HEK293T (cell line): ENCODE measurements around the gene LRIG3.

ENCODE experiments used
- CTCF ChIA-PET: fragments of 350-600 bp; formaldehyde crosslinking; extraction: SDS; loops from one replicate; lab custom pipeline; 2021; ENCODE audit warnings: antibody characterized with exemption, inconsistent platforms; lab: Yijun Ruan, JAX
- POLR2A ChIA-PET: fragments of 350-600 bp; formaldehyde crosslinking; extraction: SDS; loops from one replicate; lab custom pipeline; 2020; ENCODE audit warnings: antibody characterized with exemption, inconsistent platforms; lab: Yijun Ruan, JAX
- DNase-seq: peaks from one replicate; pipeline ENCODE4 v3.0.0; 2012; ENCODE audit warnings: mixed read lengths; ENCODE audit errors: extremely low spot score
- ARNT ChIP-seq: fragments of 450-650 bp; IDR thresholded peaks from 2 replicates; pipeline ENCODE4 v1.6.1; 2017; ENCODE audit warnings: mild to moderate bottlenecking
- BHLHE40 ChIP-seq: fragments of 450-650 bp; IDR thresholded peaks from 2 replicates; pipeline ENCODE4 v1.6.1; 2016; ENCODE audit warnings: mild to moderate bottlenecking, moderate library complexity, borderline replicate concordance
- CTBP1 ChIP-seq: fragments of 450-650 bp; IDR thresholded peaks from 2 replicates; pipeline ENCODE4 v1.6.1; 2016; ENCODE audit warnings: borderline replicate concordance
- ELF4 ChIP-seq: fragments of 450-650 bp; IDR thresholded peaks from 2 replicates; pipeline ENCODE4 v1.6.1; 2017; ENCODE audit warnings: antibody characterized with exemption
- FOXA1 ChIP-seq: fragments of 450-650 bp; IDR thresholded peaks from 2 replicates; pipeline ENCODE4 v1.6.1; 2016; ENCODE audit warnings: mild to moderate bottlenecking
- FOXK2 ChIP-seq: fragments of 450-650 bp; IDR thresholded peaks from 2 replicates; pipeline ENCODE4 v1.6.1; 2016; ENCODE audit warnings: mild to moderate bottlenecking
- FOXM1 ChIP-seq: fragments of 450-650 bp; IDR thresholded peaks from 2 replicates; pipeline ENCODE4 v1.6.1; 2017; ENCODE audit warnings: mild to moderate bottlenecking, borderline replicate concordance
- HDGF ChIP-seq: fragments of 450-650 bp; IDR thresholded peaks from 2 replicates; pipeline ENCODE4 v1.6.1; 2017; ENCODE audit warnings: antibody characterized with exemption, borderline replicate concordance
- L3MBTL2 ChIP-seq: fragments of 450-650 bp; conservative IDR thresholded peaks from 2 replicates; pipeline ENCODE4 v1.6.1; 2016; ENCODE audit warnings: mild to moderate bottlenecking
- LEF1 ChIP-seq: fragments of 450-650 bp; IDR thresholded peaks from 2 replicates; pipeline ENCODE4 v1.6.1; 2017; ENCODE audit warnings: mild to moderate bottlenecking, borderline replicate concordance
- NFRKB ChIP-seq: fragments of 450-650 bp; IDR thresholded peaks from 2 replicates; pipeline ENCODE4 v1.6.1; 2016; ENCODE audit warnings: mild to moderate bottlenecking, moderate library complexity
- PKNOX1 ChIP-seq: fragments of 450-650 bp; IDR thresholded peaks from 2 replicates; pipeline ENCODE4 v1.6.1; 2016
- SP1 ChIP-seq: fragments of 450-650 bp; IDR thresholded peaks from 2 replicates; pipeline ENCODE4 v1.6.1; 2017
- SUZ12 ChIP-seq: fragments of 450-650 bp; IDR thresholded peaks from 2 replicates; pipeline ENCODE4 v1.6.1; 2016; ENCODE audit warnings: mild to moderate bottlenecking
- TARDBP ChIP-seq: fragments of 450-650 bp; IDR thresholded peaks from 2 replicates; pipeline ENCODE4 v1.6.1; 2016
- ZNF384 ChIP-seq: fragments of 450-650 bp; IDR thresholded peaks from 2 replicates; pipeline ENCODE4 v1.6.1; 2016

The LRIG3 gene

GRCh38 chr12:58930770-58931324 is 10.5 kb upstream of the LRIG3 start:
- POLR2A ChIA-PET, result interaction anchor here (3.4 kb wide), 1 partner anchor 11 kb away, joined by 15 read pairs; the partner anchor contains the start of gene LRIG3
- CTCF ChIA-PET, result no interaction called here
- no peak for DNase-seq
- TF ChIP-seq TARDBP, result no peak
- no peak for TF ChIP-seq FOXK2
- no peak for TF ChIP-seq NFRKB
- no peak for TF ChIP-seq FOXA1
- no peak for TF ChIP-seq BHLHE40
- TF ChIP-seq SUZ12, result no peak

DNA sequence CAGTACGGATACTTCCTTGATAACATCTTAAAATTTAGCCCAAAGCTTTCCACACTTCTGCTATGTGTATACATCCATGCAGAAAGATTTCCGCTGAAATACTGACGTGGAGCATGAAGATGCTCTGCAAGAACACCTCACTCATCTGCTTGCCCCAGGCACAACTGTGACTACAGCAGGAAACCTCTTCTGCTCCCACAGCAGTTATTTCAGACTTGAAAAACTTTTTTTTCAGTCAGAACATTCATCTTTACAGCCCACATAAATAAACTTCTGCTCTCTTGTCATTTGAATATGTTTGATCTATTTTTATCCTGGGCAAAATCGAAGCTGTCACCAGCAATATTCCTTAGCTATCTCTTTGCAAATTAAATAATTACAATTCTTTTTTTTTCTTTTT is 6.8 kb upstream of the LRIG3 start:
- POLR2A ChIA-PET, result no interaction called here
- DNase-seq, result no peak
- no peak for TF ChIP-seq HDGF
- TF ChIP-seq ELF4, result no peak
- TF ChIP-seq BHLHE40, result no peak
- TF ChIP-seq FOXK2, result no peak
- no peak for TF ChIP-seq SUZ12
- no peak for TF ChIP-seq ARNT
- CTCF ChIA-PET, result no interaction called here

- TF ChIP-seq TARDBP (no peak), FOXM1 (no peak), ELF4 (no peak), BHLHE40 (no peak), HDGF (no peak), ARNT (no peak), CTBP1 (no peak), NFRKB (no peak), FOXA1 (no peak), PKNOX1 (no peak), SUZ12 (no peak), LEF1 (no peak), FOXK2 (no peak), SP1 (no peak), ZNF384 (no peak)
- DNase-seq, result no peak
- ChIA-PET CTCF (no interaction called here), POLR2A (no interaction called here)
Measured at GRCh38 chr12:58926586-58926985, 6.3 kb upstream of the LRIG3 start.

DNA sequence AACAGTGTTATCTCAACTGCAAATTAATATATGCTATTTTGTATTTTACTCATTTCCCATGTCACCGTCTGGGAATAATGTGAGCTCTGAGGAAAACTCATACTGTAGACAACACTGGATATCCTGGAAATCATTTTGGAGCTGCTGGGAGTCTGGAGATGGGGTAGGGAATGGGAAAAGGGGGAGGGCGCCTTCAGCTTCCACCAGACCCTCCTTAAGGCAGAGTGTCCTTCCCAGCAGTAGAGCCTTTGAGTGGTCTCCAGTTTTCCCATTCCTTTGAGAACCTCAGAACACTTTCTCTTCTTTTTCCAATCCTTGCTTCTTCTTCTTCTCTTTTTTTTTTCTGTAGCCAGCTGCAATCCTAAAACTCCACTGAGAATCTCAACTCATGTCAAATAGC is 5.4 kb upstream of the LRIG3 start:
- POLR2A ChIA-PET, result interaction anchor here (0.5 kb wide), 1 partner anchor 64 kb away, joined by 3 read pairs; no protein-coding TSS in a partner anchor

GRCh38 chr12:58925111-58925611 is 4.9 kb upstream of the LRIG3 start:
- ChIA-PET CTCF (interaction anchor here (0.9 kb wide), 1 partner anchor 29 kb away, joined by 3 read pairs; no protein-coding TSS in a partner anchor), POLR2A (interaction anchor here (0.5 kb wide), 1 partner anchor 64 kb away, joined by 3 read pairs; no protein-coding TSS in a partner anchor)
- TF ChIP-seq PKNOX1 (peak; percentile 13; the same call in 1 of the 2 replicates), FOXA1 (no peak)
- no peak for DNase-seq

More for the DNA sequence above, 5.4 kb upstream of the LRIG3 start:
- no peak for TF ChIP-seq SP1
- no peak for TF ChIP-seq PKNOX1
- TF ChIP-seq FOXA1, result no peak
- TF ChIP-seq FOXK2, result no peak
- no peak for TF ChIP-seq BHLHE40
- TF ChIP-seq ELF4, result no peak
- no peak for TF ChIP-seq NFRKB
- TF ChIP-seq SUZ12, result no peak
- TF ChIP-seq ARNT, result no peak
- TF ChIP-seq TARDBP, result no peak
- no peak for TF ChIP-seq LEF1
- TF ChIP-seq ZNF384, result no peak
- TF ChIP-seq L3MBTL2, result no peak
- TF ChIP-seq FOXM1, result no peak
- TF ChIP-seq HDGF, result no peak
- no peak for TF ChIP-seq CTBP1
- DNase-seq, result no peak
- CTCF ChIA-PET, result interaction anchor here (0.9 kb wide), 1 partner anchor 29 kb away, joined by 3 read pairs; no protein-coding TSS in a partner anchor

DNA sequence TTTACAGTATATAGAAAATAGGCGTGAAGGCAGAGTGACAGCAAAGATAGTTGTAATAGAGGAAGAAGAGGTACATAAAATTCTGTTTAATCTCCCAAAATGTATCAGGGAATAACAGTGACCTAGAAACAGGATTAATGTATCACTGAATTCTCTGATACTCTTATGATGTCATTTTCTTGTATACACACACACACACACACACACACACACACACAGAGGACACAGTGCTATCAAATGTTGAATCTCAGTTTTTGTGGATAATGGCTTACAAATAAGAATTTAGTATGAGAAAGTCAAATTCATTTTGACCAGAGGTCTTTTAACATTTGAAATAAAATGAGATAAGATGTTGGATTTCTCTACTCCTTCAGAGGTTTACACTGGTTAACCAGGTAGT is 4.3 kb upstream of the LRIG3 start:
- CTCF ChIA-PET, result no interaction called here
- TF ChIP-seq ZNF384 (no peak), PKNOX1 (no peak), FOXA1 (no peak), BHLHE40 (no peak), HDGF (no peak), ELF4 (no peak), SP1 (no peak)
- POLR2A ChIA-PET, result no interaction called here
- DNase-seq, result no peak
